ENCODE measurements around the gene SEZ6. TPM values are rescaled to one million over a fixed set of nuclear protein-coding genes. Genes with fewer than 3 reads are reported as not detected.

Gene SEZ6
- polyA plus RNA-seq, 2 of the 4 experiments (the other 2 are of a cell fraction): not detected

GRCh38 chr17:28907709-28908475, 97.9 kb downstream of the SEZ6 start:
- no peak overlapping the region for H3K4me3 ChIP-seq
- H3K4me1 ChIP-seq: peaks cover 15% of the 10 kb centered on the region
- ATAC-seq (no peak), FAIRE-seq (no peak), DNase-seq (ENCODE audit: low read depth in 1 of 2, low spot score in 1 of 2) (no peak)
- POLR2A ChIA-PET: interaction anchor here (0.8 to 1.0 kb wide), 2 partner anchors 121 to 181 kb away, joined by 3 read pairs; no protein-coding TSS in a partner anchor
- H3K4me2 ChIP-seq: no peak overlapping the region
- H3K9me3 ChIP-seq: no peaks in the 10 kb centered on the region
- no peak overlapping the region for H3K27ac ChIP-seq
- 86% methylated on average over 3 of the region's 3 CpGs for WGBS (ENCODE audit: missing lambda C conversion rate)
- CTCF ChIA-PET: interaction anchor here (0.8 to 38.2 kb wide), 10 partner anchors 1 to 182 kb away, joined by 3 to 685 read pairs (median 5); partner anchors contain the start of genes DHRS13, FLOT2 and TLCD1
- TF ChIP-seq JUNB (IDR thresholded peaks at IDR 0.05): no peak
- TF ChIP-seq CHD4 (IDR thresholded peaks at IDR 0.05; ENCODE audit: borderline replicate concordance): no peak
- no peak for TF ChIP-seq SREBF2 (IDR thresholded peaks at IDR 0.05)
- TF ChIP-seq SMC3 (IDR thresholded peaks at IDR 0.05): no peak
- no peak for TF ChIP-seq EHMT2 (IDR thresholded peaks at IDR 0.05; ENCODE audit: low read depth)
- TF ChIP-seq MAZ (IDR thresholded peaks at IDR 0.05; ENCODE audit: borderline replicate concordance, low read depth, low read length): no peak
- TF ChIP-seq CEBPB (IDR thresholded peaks at IDR 0.05): no peak
- TF ChIP-seq RAD21 (conservative IDR thresholded peaks at IDR 0.05 in 1 of 2, IDR thresholded peaks at IDR 0.05 in 1 of 2): no peak
- TF ChIP-seq ZNF302 (CRISPR knock-in tag; IDR thresholded peaks at IDR 0.05): no peak
- no peak for TF ChIP-seq ELK1 (IDR thresholded peaks at IDR 0.05; ENCODE audit: low read depth, low read length)
- TF ChIP-seq HOXA7 (CRISPR knock-in tag; IDR thresholded peaks at IDR 0.05): no peak
- TF ChIP-seq RFX5 (IDR thresholded peaks at IDR 0.05): no peak
- no peak for TF ChIP-seq NPAS2 (CRISPR knock-in tag; IDR thresholded peaks at IDR 0.05; ENCODE audit: borderline replicate concordance)
- no peak for TF ChIP-seq MAFK (IDR thresholded peaks at IDR 0.05; ENCODE audit: partially characterized antibody)
- TF ChIP-seq RARB (CRISPR knock-in tag; IDR thresholded peaks at IDR 0.05): no peak
- TF ChIP-seq CHD2 (IDR thresholded peaks at IDR 0.05; ENCODE audit: low read length, partially characterized antibody): no peak

GRCh38 chr17:28906706-28907438, 99.0 kb downstream of the SEZ6 start:
- CTCF ChIA-PET: interaction anchor here (0.6 to 38.2 kb wide), 12 partner anchors 2 to 181 kb away, joined by 3 to 685 read pairs (median 5); partner anchors contain the start of genes DHRS13, FLOT2 and TLCD1
- ATAC-seq (no peak), DNase-seq (ENCODE audit: low read depth in 1 of 2, low spot score in 1 of 2) (no peak), FAIRE-seq (no peak)
- 89% methylated on average over 7 of the region's 7 CpGs for WGBS (ENCODE audit: missing lambda C conversion rate)
- Histone ChIP-seq H3K4me2 (no peak overlapping the region), H3K4me1 (peaks cover 17% of the 10 kb centered on the region), H3K9me3 (no peaks in the 10 kb centered on the region), H3K4me3 (no peak overlapping the region), H3K27ac (no peak overlapping the region)
- TF ChIP-seq KDM5A (IDR thresholded peaks at IDR 0.05): no peak
- POLR2A ChIA-PET: no interaction called here

- ChIA-PET CTCF (interaction anchor here (0.6 to 38.2 kb wide), 9 partner anchors 2 to 180 kb away, joined by 3 to 685 read pairs (median 5); partner anchors contain the start of genes DHRS13, FLOT2 and TLCD1), POLR2A (no interaction called here)
- WGBS (ENCODE audit: missing lambda C conversion rate): 94% methylated on average over 9 of the region's 9 CpGs
- no peak for DNase-seq (ENCODE audit: low read depth in 1 of 2, low spot score in 1 of 2)
- Histone ChIP-seq H3K9me3 (no peaks in the 10 kb centered on the region), H3K27ac (no peak overlapping the region), H3K4me1 (peaks cover 19% of the 10 kb centered on the region), H3K4me3 (no peak overlapping the region), H3K4me2 (no peak overlapping the region)
- no peak for FAIRE-seq
- no peak for ATAC-seq
- no peak for TF ChIP-seq EHF (CRISPR knock-in tag; IDR thresholded peaks at IDR 0.05)
- no peak for TF ChIP-seq KDM5A (IDR thresholded peaks at IDR 0.05)
- TF ChIP-seq EP300 (IDR thresholded peaks at IDR 0.05): no peak
- no peak for TF ChIP-seq CEBPB (IDR thresholded peaks at IDR 0.05)
- TF ChIP-seq CBX2 (IDR thresholded peaks at IDR 0.05; ENCODE audit: borderline replicate concordance, low read depth): no peak
- TF ChIP-seq HEYL (CRISPR knock-in tag; IDR thresholded peaks at IDR 0.05): no peak
- no peak for TF ChIP-seq BCL3 (IDR thresholded peaks at IDR 0.05)
- TF ChIP-seq FOSB (CRISPR knock-in tag; IDR thresholded peaks at IDR 0.05): no peak
- TF ChIP-seq HOXB5 (CRISPR knock-in tag; IDR thresholded peaks at IDR 0.05): no peak
- TF ChIP-seq JUNB (IDR thresholded peaks at IDR 0.05): no peak
- no peak for TF ChIP-seq POLR2AphosphoS2 (conservative IDR thresholded peaks at IDR 0.05; ENCODE audit: low read length)
- no peak for TF ChIP-seq PHF8 (IDR thresholded peaks at IDR 0.05; ENCODE audit: borderline replicate concordance, low read depth)
- no peak for TF ChIP-seq RARB (CRISPR knock-in tag; IDR thresholded peaks at IDR 0.05)
- no peak for TF ChIP-seq HMGXB4 (CRISPR knock-in tag; IDR thresholded peaks at IDR 0.05; ENCODE audit: borderline replicate concordance)
- no peak for TF ChIP-seq SMC3 (IDR thresholded peaks at IDR 0.05)
- TF ChIP-seq MAX (IDR thresholded peaks at IDR 0.05): no peak
These were observed 99.6 kb downstream of the SEZ6 start for GRCh38 chr17:28906276-28906675.
